DND-41 (cell line): ENCODE results near the gene NUBPL.
"Not testable (repeated sequence)": the region's sequence is repeated elsewhere in the genome, so short reads cannot be mapped to it uniquely, and the experiment has no call there.

Experiments used
- CTCF ChIP-seq: IDR thresholded peaks from 2 replicates; pipeline ENCODE4 v1.5.1; 2012; ENCODE audit warnings: borderline replicate concordance, low read length, moderate library complexity, mild to moderate bottlenecking; ENCODE audit not compliant: poor library complexity, severe bottlenecking; ENCODE audit errors: extremely low read depth
- EZH2 ChIP-seq: IDR thresholded peaks from 3 replicates; pipeline ENCODE4 v1.6.1; 2012; ENCODE audit warnings: borderline replicate concordance, low read depth, mild to moderate bottlenecking, moderate library complexity, low read length, inconsistent platforms; ENCODE audit not compliant: severe bottlenecking

- TF ChIP-seq CTCF, EZH2: not testable (repeated sequence)
These were observed 294.8 kb downstream of the NUBPL start for GRCh38 chr14:31856003-31856402.
